ENCODE results near the gene PXK.

PXK gene

DNA sequence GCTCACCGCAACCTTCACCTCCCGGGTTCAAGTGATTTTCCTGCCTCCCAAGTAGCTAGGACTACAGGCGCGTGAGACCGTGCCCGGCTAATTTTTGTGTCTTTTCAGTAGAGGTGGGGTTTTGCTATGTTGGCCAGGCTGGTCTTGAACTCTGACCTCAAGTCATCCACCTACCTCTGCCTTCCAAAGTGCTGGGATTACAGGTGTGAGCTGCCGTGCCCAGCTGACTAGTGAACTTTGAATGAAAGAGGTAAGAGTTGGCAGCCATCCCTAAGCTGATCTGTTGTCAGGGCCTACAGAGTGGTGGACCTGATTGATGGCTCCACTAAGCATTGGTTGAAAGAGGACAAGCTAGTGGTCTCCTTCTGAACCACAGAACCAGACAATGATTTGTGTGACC is 15.3 kb downstream of the PXK start:
- DNase-seq (ENCODE audit: low read depth): no peak

DNA sequence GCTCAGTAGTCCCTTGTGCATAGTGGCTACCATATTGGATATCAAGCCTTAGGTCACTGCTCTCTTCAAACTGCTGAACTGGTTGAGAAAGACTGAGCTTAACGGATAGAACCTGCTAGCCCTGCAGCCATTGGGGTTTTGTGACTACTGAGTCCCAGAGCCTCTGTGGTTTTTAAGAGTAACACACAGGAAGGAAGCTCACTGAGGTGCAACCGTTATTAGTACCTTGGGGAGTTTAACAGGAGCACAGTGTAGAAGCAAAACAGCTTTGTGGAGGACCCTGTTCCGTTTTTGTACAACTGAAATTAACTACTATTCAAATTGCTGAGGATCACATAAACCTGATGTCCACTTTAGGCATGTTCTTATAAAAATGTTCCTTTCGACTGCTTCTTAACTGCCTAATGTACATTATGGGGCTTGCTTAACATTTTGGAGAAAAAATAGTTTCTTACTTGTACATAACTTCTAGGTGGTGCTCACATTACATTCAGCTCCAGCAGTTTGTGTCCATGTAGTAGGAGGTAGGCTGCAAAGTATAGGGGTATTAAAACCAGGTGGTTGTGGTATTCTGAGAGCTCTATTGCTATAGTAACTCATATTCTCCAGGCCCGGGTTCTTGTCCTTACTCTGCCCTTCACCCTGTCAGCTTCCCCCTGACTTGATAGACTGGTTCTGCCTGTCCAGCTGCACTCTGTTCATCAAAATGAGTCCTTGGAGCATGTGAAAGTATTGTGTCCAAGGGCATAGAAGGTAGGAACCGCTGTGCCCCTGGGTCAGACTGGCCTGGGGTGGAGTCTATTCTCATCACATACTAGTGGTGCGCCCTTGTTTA is 17.3 kb downstream of the PXK start:
- no peak for DNase-seq (ENCODE audit: low read depth)

DNA sequence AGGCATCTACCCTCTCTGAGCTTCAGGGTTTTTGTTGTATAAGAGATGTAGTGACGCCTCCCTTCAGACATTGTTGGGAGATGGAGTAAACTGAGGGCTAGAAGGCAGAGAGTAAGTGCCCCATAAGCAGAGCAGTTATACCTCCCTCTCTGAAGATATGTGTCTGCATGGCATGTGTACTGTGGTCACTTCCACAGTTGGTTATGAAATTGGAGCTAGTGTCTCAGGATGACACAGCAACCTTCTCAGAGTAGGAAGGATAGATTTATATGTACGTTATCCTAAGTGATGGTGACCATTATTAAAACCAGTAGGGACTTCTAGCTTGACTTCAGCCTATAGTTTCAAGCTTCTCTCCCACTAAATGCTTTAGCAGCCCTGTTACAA is 17.9 kb downstream of the PXK start:
- DNase-seq (ENCODE audit: low read depth): no peak

DNA sequence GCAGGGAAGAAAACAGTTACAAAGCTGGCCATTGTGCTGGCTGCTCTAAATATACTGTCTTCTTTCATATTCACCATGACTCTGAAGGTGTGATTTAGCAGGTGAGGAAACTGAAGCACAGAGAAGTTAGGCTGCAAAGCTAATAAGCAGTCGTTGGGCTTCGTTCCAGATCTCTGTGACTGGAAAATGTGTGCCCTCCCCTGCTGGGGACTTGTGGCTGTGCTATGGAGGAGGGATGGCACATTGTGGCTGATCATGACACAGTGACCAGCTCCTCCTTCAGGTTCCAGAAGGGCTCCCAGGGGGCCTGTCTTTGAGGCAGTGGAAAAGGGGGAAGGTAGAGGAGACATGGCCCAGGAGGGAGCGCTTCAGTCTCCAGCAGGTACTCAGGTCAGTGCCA is 19.2 kb downstream of the PXK start:
- DNase-seq (ENCODE audit: low read depth): no peak

DNA sequence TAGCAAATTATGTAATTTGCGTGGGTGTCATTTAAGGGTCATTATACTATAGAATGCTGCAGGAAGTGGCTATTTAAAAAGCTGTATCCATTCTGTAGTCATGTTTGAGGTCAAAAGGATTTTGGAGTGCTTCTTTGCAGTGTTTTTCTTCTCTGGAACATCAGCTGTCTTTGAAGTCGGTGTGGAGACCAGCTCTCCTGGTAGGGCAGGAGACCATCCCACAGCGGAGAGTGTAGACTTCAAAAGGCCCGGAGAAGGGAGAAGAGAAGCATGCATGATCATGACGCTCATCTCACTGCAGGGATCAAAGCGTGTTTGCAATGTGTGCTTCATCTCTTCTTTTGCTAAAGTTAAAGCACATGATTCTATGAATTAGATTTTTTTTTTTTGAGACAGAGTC is 19.9 kb downstream of the PXK start:
- DNase-seq (ENCODE audit: low read depth): no peak

DNA sequence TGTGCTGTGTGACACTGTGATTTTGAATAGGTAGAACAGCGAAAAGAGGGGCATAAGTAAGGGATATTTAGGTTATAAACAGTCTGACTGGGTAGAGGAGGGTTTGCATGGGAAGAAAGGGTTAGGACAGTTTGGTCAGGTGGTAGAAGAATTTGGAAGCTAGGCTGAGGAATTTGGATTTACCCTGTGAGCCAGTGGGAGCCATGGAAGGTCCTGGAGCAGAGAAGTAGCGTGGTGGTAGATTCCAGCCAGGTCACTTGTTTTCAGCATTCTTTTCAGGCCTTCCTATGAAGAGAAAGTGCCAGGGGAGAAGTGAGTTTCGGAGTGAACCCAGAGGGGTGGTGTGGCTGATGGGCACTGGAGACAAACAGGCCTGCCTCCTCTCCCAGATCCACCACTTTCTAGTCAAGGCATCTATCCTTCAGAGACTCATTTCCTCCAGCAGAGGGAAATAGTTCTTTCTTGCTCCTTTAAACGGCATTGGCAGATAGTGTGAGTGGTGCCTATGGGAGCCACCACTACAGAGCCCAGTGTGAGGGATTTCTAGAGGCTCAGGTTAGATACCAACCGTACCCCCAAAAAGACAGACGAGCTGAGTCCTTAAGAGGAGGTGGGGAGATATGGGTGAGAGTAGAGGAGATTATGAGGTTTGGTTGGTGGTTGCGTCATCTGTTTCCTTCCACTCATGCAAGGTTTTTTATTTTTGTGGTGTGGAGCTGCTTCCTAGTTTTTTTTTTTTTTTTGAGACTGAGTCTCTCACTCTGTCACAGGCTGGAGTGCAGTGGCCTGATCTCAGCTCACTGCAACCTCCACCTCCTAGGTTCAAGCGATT is 21.2 kb downstream of the PXK start:
- no peak for DNase-seq (ENCODE audit: low read depth)

DNA sequence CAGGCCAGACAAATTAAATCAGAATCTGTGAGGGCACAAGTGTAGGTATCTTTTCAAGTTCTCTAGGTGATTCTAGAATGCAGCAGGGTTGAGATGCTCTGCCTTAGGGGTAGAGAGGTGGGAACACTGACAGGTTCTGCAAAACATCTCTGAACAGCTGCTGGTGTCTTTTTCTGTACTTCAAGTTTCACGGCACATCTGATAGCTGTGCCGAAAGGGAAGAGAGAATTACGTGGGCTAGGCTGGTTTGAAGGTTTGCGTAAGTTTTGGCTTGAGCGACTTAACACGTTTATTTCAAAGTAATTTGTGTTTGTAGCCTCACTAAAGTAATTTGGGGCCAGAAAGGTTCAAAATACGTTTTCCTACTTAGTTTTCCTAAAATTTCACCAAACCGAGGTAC is 22.5 kb downstream of the PXK start:
- no peak for DNase-seq (ENCODE audit: low read depth)

DNA sequence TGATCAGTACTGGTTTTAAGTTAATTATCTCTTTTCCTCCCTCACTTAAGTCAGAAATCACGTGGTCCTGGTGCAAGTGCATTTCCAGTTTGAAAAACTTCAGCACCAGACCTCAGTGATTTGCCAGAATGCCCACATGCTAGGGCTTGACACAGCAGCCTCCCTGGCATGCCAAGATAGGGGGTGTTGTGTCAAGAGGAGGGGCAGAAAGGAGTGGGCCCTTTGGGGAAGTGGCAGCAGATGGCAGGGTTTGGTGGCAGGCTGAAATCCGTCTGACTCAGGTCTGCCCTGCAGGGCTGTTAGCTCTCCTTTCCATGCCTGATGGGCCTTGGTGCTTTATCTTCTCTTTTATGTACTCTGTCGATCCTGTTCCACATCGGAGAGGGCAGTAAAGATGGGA is 23.4 kb downstream of the PXK start:
- no peak for DNase-seq (ENCODE audit: low read depth)

DNA sequence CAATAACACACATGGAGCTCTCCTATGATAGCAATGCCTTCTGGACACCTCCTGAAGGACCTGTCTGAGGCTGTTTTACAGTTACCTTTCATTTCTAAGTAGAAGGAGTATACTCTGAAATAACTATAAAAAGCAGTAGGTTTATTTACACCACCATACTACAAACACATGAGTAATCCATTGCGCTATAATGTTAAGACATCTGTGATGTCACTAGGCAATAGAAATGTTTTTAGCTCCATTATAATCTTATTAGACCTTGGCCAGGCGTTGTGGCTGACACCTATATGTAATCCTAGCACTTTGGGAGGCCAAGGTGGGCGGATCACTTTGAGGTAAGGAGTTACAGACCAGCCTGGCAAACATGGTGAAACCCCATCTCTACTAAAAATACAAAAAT is 24.7 kb downstream of the PXK start:
- DNase-seq (ENCODE audit: low read depth): no peak

DNA sequence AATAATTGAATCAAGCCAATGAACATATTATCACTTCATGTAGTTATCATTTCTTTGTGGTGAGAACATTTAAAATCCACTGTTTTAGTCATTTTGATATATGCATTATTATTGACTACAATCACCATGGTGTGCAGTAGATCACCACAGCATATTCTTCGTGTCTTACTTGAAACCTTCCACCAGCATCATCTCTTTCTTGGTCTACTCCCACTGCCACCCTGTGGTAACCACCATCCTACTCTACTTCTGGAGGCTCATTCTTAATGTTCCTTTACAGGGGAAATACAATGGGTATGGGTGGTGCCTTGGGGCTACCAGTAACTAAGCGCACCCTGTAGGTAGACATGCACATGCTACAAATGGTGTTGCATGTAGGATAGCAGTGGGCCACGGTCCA is 25.4 kb downstream of the PXK start:
- DNase-seq (ENCODE audit: low read depth): no peak

DNA sequence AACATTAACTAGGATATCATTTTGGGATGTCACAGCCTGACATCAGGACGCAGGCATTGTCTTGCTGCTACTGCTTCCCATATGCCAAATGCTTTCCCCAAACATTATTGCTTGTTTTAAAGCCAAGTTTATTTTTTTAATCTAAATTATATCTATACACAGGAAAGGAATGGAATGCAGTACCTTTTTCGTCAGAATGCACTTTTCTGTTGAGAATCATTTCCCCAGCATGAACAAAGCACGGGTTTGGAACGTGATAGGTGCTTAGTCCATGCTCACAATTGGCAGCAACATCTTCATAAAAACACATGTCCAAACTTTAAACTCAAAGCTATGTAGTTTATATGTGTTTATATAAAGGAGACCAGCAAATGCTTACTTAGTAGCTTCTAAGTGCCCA is 26.1 kb downstream of the PXK start:
- no peak for DNase-seq (ENCODE audit: low read depth)

DNA sequence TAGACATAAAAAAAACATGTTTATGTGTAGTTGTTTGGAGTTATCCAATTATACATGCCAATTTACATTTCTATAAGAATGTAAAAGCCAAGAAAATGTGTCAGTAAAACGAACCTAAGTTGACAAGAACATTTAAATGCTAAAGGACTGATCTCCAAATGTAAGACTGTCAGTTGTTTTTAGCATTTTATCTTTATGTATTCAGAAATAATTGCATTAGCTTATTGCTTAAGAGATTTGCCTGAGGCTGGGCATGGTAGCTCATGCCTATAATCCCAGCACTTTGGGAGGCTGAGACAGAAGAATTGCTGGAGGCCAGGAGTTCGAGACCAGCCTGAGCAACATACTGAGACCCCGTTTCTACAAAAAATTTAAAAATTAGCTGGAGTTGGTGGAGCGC is 26.9 kb downstream of the PXK start:
- no peak for DNase-seq (ENCODE audit: low read depth)

DNA sequence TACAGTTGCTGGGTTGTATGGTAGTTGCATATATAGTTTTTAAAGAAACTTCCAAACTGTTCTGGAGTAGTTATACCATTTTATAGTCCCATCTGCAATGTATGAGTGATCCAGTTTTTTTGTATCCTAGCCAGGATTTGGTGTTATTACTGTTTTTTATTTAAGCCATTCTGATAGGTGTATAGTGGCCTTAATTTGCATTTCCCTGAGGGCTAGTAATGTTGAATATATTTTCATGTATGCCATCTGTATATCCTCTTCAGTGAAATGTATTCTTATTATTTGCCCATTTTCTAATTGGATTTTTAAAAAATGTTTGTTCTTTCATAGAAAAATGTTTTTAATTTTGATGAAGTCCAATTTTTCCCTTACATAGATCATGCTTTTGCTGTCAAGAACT is 29.2 kb downstream of the PXK start:
- no peak for DNase-seq (ENCODE audit: low read depth)

DNA sequence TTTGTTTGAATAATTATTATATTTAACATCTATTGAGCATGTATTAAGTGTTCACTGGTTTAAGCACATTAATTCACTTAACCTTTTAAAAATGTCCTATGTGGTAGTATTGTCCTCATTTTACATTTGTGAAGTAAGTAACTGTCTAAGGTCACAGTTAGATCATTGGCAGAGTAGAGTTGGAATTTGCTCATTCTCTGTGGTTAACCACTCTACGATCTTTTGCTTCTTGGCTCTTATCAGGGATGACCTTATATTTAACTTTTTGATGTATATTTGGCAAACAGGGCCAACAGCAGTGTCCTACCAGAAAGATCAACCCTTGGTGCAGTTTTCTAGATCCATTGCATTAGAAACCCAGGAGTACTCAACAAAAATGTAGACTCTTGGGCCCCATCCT is 34.0 kb downstream of the PXK start:
- no peak for DNase-seq (ENCODE audit: low read depth)

DNA sequence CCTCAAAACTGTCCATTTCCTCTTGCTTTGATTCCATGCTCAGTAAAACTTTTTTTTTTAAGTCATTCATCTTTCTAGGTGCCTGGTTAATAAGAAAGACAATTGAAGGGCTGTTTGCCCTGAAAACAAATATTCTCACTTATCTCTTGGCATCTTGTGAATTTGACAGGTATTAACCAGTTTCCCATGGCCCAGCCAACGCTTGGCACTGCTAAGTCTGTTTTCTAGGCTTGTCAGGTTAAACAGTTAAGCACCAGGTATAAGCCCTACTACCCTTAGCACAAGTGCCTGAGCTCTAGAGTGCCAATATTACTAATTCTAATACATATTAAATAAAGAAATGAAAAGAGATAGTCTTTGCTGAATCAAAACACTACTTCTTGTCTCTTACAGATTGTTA is 36.3 kb downstream of the PXK start:
- DNase-seq (ENCODE audit: low read depth): no peak

DNA sequence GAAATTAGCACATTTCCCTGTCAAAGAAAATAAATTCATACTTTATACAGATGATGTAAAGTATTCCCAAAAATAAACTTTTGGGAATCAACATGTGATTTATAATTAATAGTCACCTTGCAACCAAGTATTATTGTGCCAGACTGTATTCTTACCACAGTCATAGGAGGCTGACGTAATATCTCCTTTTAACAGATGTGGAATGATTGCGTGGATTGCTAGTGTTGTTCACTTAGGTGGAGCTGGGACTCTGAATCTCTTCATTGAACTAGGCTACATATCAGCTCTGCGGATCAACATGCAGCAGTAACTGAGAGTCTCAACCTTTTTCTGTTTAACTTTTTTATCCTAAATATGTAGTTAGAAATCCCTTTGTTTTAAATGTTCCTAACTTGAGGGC is 37.2 kb downstream of the PXK start:
- DNase-seq (ENCODE audit: low read depth): no peak

DNA sequence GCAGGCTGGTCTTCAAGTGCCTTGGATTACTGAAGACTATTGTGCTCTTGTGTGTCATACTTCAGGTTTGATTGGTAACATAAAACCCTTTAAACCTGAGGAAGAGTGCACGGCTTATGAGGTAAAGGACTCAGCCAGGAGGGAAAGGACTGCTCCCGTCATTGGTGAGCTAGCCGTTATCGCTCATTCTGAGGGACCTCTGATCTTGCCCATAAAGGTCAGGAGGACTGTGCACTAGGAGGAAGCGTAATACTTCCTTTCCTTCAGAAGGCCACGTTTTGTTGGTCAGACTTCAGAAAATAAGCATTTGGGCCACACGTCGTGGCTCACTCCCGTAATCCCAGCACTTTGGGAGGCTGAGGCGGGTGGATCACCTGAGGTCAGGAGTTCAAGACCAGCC is 37.7 kb downstream of the PXK start:
- no peak for DNase-seq (ENCODE audit: low read depth)

DNA sequence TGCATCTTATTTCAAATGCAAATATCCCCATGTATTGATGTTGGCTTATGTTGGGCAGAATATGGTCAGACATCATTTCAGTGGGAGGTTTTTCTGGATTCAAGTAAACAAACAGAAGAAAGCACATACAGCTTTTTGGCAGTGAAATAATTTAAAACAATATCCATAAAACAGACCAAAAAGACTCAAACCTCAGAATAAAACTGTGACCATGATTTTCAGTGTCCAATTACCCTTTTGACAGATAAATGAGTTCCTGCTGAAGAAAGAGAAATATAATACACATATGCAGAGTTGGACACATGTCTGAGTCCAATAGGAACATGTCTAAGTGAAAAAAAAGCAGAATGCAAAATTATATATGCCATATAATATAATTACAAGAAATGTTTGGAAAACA is 39.1 kb downstream of the PXK start:
- no peak for DNase-seq (ENCODE audit: low read depth)

DNA sequence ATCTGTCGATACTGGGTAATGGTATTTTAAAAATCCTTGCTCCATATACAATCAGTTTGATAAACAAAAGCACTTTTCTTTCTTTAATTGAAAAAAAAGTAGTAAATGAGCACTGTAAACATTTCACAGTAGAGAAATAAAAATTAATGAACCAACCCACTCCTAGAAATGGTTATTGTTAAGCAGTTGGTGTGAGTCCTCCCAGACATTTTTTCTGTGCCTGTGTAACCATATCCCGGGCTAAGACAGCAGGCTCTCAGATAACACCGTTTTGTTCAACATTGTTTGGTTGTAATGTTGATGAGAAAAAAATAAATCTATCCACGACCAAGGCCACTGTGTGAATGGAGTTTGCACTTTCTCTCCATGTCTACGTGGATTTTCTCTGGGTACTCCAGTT is 42.6 kb downstream of the PXK start:
- DNase-seq (ENCODE audit: low read depth): no peak

DNA sequence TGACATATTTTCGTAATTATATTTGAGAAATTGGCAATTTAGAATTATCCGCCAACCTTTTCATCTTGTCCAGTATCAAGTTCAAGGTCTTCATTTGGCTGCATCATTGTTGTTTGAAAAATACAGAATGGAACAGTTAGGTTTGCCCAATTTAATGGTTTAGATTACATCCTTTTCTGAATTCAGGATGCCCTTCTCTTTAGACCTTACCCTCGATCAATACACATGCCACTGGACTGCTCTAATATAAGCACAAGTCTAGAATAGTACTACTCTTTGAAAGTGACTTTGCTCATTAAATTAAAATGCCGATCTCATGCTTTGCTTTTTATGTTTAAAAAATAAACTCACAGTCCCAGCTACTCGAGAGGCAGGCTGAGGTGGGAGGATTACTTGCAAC is 44.5 kb downstream of the PXK start:
- DNase-seq (ENCODE audit: low read depth): no peak

DNA sequence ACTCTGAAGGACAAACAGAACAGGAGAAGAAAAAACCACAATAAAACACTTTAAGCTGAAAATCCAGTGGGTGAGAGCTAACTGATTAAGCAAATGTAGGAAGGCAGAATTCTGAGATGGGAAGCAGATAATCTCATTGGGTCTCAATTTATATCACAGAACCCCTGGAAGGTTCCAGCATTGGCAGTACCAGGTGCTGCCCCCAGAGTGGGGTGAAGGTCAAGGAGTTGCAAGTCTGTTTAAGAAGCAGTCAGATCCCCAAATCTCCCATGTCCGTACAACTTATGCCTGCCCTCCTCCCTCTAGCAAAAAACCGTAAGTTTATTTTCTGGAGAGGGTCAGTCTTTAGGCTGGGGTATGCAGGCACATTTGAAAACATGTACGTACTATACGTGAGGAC is 45.1 kb downstream of the PXK start:
- no peak for DNase-seq (ENCODE audit: low read depth)

DNA sequence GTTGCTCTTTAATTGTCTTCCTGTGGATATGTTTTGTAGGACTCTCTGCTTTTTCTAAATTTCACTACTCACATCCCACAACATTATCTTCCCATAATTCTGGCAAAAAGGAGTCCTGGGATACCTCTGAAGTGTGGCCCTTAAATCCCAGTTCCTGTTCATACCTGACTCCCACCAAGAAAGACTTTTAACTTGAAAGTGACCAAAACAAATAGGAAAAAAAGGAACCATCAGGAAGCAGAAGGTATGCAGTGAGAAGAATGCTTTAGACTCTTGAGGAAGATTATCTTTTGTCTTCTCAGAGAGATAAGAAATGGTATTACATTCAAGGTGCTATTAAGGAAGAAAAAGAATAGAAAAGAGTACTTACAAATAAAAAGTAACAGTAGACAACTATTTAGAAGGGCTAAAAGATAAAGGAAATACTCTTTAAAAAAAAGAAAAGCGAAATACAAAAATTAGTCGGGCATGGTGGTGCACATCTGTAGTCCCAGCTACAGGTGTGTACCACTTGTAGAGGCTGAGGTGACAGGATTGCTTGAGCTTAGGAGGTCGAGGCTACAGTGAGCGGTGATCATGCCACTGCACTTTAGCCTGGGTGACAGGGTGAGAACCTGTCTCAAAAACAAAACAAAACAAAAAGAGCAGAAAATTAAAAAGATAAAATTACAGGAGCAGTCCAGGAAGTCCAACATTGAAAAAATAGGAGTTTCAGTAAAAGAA is 46.8 kb downstream of the PXK start:
- DNase-seq (ENCODE audit: low read depth): no peak

DNA sequence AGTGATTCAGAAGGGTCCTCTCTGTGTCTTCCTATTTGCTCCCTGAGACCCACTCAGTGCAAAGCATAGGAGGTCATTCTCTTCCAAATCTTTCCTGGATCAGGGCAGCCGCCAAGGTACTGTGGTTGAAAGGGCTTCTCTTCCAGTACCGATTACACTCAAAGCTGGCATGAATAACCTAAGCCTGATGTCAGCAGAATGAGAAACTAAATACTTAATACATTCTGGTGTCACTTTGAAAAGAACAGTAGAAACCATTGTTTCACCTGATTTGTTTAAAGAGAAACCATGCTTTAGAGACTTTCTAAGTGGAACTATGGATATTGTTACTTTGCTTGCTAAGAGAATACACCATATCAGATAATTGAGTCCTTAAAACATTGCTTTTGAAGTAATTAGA is 50.8 kb downstream of the PXK start:
- DNase-seq (ENCODE audit: low read depth): no peak
